DOHH2 (cell line): ENCODE measurements around the gene ANGEL1.

Source experiments
- H3F3A ChIP-seq: fragments of 200-600 bp; sonication (generic), shearing (Covaris generic); 2 replicates; pipeline ENCODE4 v1.6.0; 2016; ENCODE audit warnings: antibody characterized with exemption, mild to moderate bottlenecking; ENCODE audit not compliant: control insufficient read depth, insufficient read depth
- H3K27ac ChIP-seq: fragments of 200-600 bp; sonication (generic); 2 replicates; pipeline ENCODE4 v1.5.1; 2014; ENCODE audit warnings: low read depth, mild to moderate bottlenecking, low read length, moderate library complexity
- H3K27me3 ChIP-seq: fragments of 200-600 bp; sonication (generic); 2 replicates; pipeline ENCODE4 v1.6.1; 2014; ENCODE audit warnings: mild to moderate bottlenecking, low read length, mixed read lengths; ENCODE audit not compliant: control insufficient read depth
- H3K36me3 ChIP-seq: fragments of 200-600 bp; sonication (generic); 2 replicates; pipeline ENCODE4 v1.6.1; 2014; ENCODE audit warnings: mild to moderate bottlenecking, low read length, moderate library complexity, mixed read lengths; ENCODE audit not compliant: control insufficient read depth
- H3K4me1 ChIP-seq: fragments of 200-600 bp; sonication (generic); 2 replicates; pipeline ENCODE4 v1.6.1; 2014; ENCODE audit warnings: mild to moderate bottlenecking, low read length, mixed read lengths; ENCODE audit not compliant: control insufficient read depth
- H3K4me2 ChIP-seq: fragments of 200-600 bp; sonication (generic); 2 replicates; pipeline ENCODE4 v1.6.0; 2014; ENCODE audit warnings: mild to moderate bottlenecking, low read length, moderate library complexity
- H3K4me3 ChIP-seq: fragments of 200-600 bp; sonication (generic); 2 replicates; pipeline ENCODE4 v1.5.1; 2014; ENCODE audit warnings: mild to moderate bottlenecking, low read length, mixed read lengths
- H3K79me2 ChIP-seq: fragments of 200-600 bp; sonication (generic); 2 replicates; pipeline ENCODE4 v1.6.1; 2014; ENCODE audit warnings: mild to moderate bottlenecking, low read length, mixed read lengths; ENCODE audit not compliant: control insufficient read depth
- H3K9me2 ChIP-seq: fragments of 200-600 bp; sonication (generic); replicated peaks from 2 replicates; pipeline ENCODE4 v1.6.1; 2014; ENCODE audit warnings: mild to moderate bottlenecking, low read length, mixed read lengths; ENCODE audit not compliant: control insufficient read depth
- H3K9me3 ChIP-seq: fragments of 200-600 bp; sonication (generic); 2 replicates; pipeline ENCODE4 v1.6.1; 2014; ENCODE audit warnings: antibody characterized with exemption, low read length, mixed read lengths; ENCODE audit not compliant: control insufficient read depth, insufficient read depth
- H4K20me1 ChIP-seq: fragments of 200-600 bp; sonication (generic); 2 replicates; pipeline ENCODE4 v1.6.0; 2014; ENCODE audit warnings: low read depth, mild to moderate bottlenecking, antibody characterized with exemption, low read length, moderate library complexity; ENCODE audit not compliant: control insufficient read depth, insufficient read depth
- CTCF ChIP-seq: fragments of 200-600 bp; sonication (generic); IDR thresholded peaks from one replicate; pipeline ENCODE4 v1.5.1; 2014; ENCODE audit warnings: antibody characterized with exemption, mild to moderate bottlenecking, low read depth, low read length; ENCODE audit not compliant: poor library complexity, severe bottlenecking
- EZH2phosphoT487 ChIP-seq: fragments of 200-600 bp; sonication (generic); IDR thresholded peaks from 2 replicates; pipeline ENCODE4 v1.6.1; 2017; ENCODE audit warnings: borderline replicate concordance, mild to moderate bottlenecking, antibody characterized with exemption, low read length, moderate library complexity, mixed read lengths

The ANGEL1 gene

GRCh38 chr14:76778546-76779215 lies 34.0 kb downstream of the ANGEL1 start:
- TF ChIP-seq EZH2phosphoT487 (no peak), CTCF (no peak)
- H3K4me2 ChIP-seq: no peak overlapping the region
- peaks cover 11% of the 10 kb centered on the region for H3K36me3 ChIP-seq
- H3K27me3 ChIP-seq: no peaks in the 10 kb centered on the region
- no peak overlapping the region for H3K4me3 ChIP-seq
- H3K9me3 ChIP-seq: no peaks in the 10 kb centered on the region
- no peak overlapping the region for H3K27ac ChIP-seq
- H3F3A ChIP-seq: no peaks in the 10 kb centered on the region
- H3K79me2 ChIP-seq: no peaks in the 10 kb centered on the region
- no peaks in the 10 kb centered on the region for H3K9me2 ChIP-seq
- H3K4me1 ChIP-seq: no peaks in the 10 kb centered on the region
- H4K20me1 ChIP-seq: no peaks in the 10 kb centered on the region

GRCh38 chr14:76777721-76778120 lies 35.0 kb downstream of the ANGEL1 start:
- Histone ChIP-seq H3K9me2 (no peaks in the 10 kb centered on the region), H3K9me3 (no peaks in the 10 kb centered on the region), H4K20me1 (no peaks in the 10 kb centered on the region), H3K36me3 (peaks cover 5% of the 10 kb centered on the region; the same call in 1 of the 2 replicates), H3K27ac (no peak overlapping the region), H3F3A (no peaks in the 10 kb centered on the region), H3K4me3 (no peak overlapping the region), H3K27me3 (no peaks in the 10 kb centered on the region), H3K4me1 (no peaks in the 10 kb centered on the region), H3K79me2 (no peaks in the 10 kb centered on the region), H3K4me2 (no peak overlapping the region)
- TF ChIP-seq CTCF: no peak
- TF ChIP-seq EZH2phosphoT487: no peak

GRCh38 chr14:76776428-76777251 lies 36.0 kb downstream of the ANGEL1 start:
- Histone ChIP-seq H3K4me2 (no peak overlapping the region), H3K4me1 (no peaks in the 10 kb centered on the region), H3K79me2 (no peaks in the 10 kb centered on the region), H3K27me3 (peaks cover 4% of the 10 kb centered on the region; the same call in 1 of the 2 replicates), H3F3A (no peaks in the 10 kb centered on the region), H3K36me3 (no peaks in the 10 kb centered on the region), H3K9me3 (no peaks in the 10 kb centered on the region), H3K27ac (no peak overlapping the region), H3K4me3 (no peak overlapping the region), H4K20me1 (no peaks in the 10 kb centered on the region), H3K9me2 (no peaks in the 10 kb centered on the region)
- no peak for TF ChIP-seq CTCF
- TF ChIP-seq EZH2phosphoT487: no peak
